SK-N-SH (cell line): Measurements from ENCODE around the gene PDZD2. TPM values are rescaled to one million over a fixed set of nuclear protein-coding genes. Genes with fewer than 3 reads are reported as not detected.

Experiments
- CTCF ChIA-PET: fragments of 300-600, 350-600 bp; formaldehyde crosslinking; extraction: SDS; loops from one replicate; lab custom pipeline; 2021; lab: Yijun Ruan, JAX
- POLR2A ChIA-PET: fragments of 350-600 bp; sonication (Branson Sonifier 250); formaldehyde crosslinking; extraction: SDS; loops from one replicate; lab custom pipeline; 2020; ENCODE audit warnings: antibody characterized with exemption, inconsistent platforms; lab: Yijun Ruan, JAX
- DNase-seq: peaks from one replicate; pipeline ENCODE4 v3.0.0; 2012
- H2AFZ ChIP-seq: fragments of 200-600 bp; sonication (generic); 2 replicates; pipeline ENCODE4 v1.8.1; 2016; ENCODE audit warnings: antibody characterized with exemption, mild to moderate bottlenecking, low read depth
- H3F3A ChIP-seq: fragments of 200-600 bp; sonication (generic); replicated peaks from 2 replicates; pipeline ENCODE3; 2016; ENCODE audit warnings: antibody characterized with exemption, mild to moderate bottlenecking; ENCODE audit not compliant: insufficient read depth
- H3K27ac ChIP-seq, 2 experiments: fragments of 200-500 bp in 1 of 2; fragments of 200-600 bp in 1 of 2; sonication (Bioruptor generic) in 1 of 2; sonication (generic), shearing (Covaris generic) in 1 of 2; 2 replicates each; pipeline versions ENCODE4 v1.5.1 to v1.6.1; 2014 to 2016; ENCODE audit warnings: low read depth in 2 of 2, inconsistent platforms in 1 of 2, low read length in 1 of 2, mild to moderate bottlenecking in 1 of 2, mixed read lengths in 1 of 2
- H3K27me3 ChIP-seq: fragments of 200-600 bp; sonication (generic), shearing (Covaris generic); 2 replicates; pipeline ENCODE4 v1.6.1; 2016; ENCODE audit warnings: mixed run types; ENCODE audit not compliant: insufficient read depth
- H3K36me3 ChIP-seq, 2 experiments: fragments of 200-500 bp in 1 of 2; fragments of 200-600 bp in 1 of 2; sonication (Bioruptor generic) in 1 of 2; sonication (generic) in 1 of 2; replicated peaks in 1 of 2; 2 replicates each; pipeline versions ENCODE3 to v1.5.1; 2014 to 2016; ENCODE audit warnings: low read length in 1 of 2, mild to moderate bottlenecking in 1 of 2; ENCODE audit not compliant: insufficient read depth in 2 of 2, control insufficient read depth in 1 of 2
- H3K4me1 ChIP-seq, 2 experiments: fragments of 200-500 bp in 1 of 2; fragments of 200-600 bp in 1 of 2; sonication (Bioruptor generic) in 1 of 2; sonication (generic), shearing (Covaris generic) in 1 of 2; 2 replicates each; pipeline versions ENCODE4 v1.5.1 to v1.6.1; 2014 to 2016; ENCODE audit warnings: low read depth in 1 of 2, low read length in 1 of 2, mixed run types in 1 of 2; ENCODE audit not compliant: insufficient read depth in 2 of 2, control insufficient read depth in 1 of 2
- H3K4me2 ChIP-seq: fragments of 200-600 bp; sonication (generic), shearing (Covaris generic); 2 replicates; pipeline ENCODE4 v1.6.1; 2017; ENCODE audit warnings: mixed run types
- H3K4me3 ChIP-seq, 2 experiments: fragments of 200-500 bp in 1 of 2; fragments of 200-600 bp in 1 of 2; sonication (Bioruptor generic) in 1 of 2; sonication (generic), shearing (Covaris generic) in 1 of 2; 2 replicates each; pipeline versions ENCODE4 v1.5.1 to v1.8.1; 2014 to 2016; ENCODE audit warnings: low read depth in 2 of 2, inconsistent platforms in 1 of 2, low read length in 1 of 2, mild to moderate bottlenecking in 1 of 2, mixed read lengths in 1 of 2, moderate library complexity in 1 of 2
- H3K79me2 ChIP-seq: fragments of 200-600 bp; sonication (generic); 2 replicates; pipeline ENCODE4 v1.8.1; 2017; ENCODE audit warnings: mild to moderate bottlenecking; ENCODE audit not compliant: insufficient read depth
- H3K9ac ChIP-seq: fragments of 200-600 bp; sonication (generic); 2 replicates; pipeline ENCODE4 v1.6.1; 2017; ENCODE audit warnings: mixed run types
- H3K9me2 ChIP-seq: fragments of 200-600 bp; sonication (generic); 2 replicates; pipeline ENCODE4 v1.6.1; 2017; ENCODE audit warnings: mixed run types
- H3K9me3 ChIP-seq: fragments of 200-600 bp; sonication (generic); 2 replicates; pipeline ENCODE4 v1.6.1; 2017; ENCODE audit warnings: mixed run types, mild to moderate bottlenecking, moderate library complexity
- H4K20me1 ChIP-seq: fragments of 200-600 bp; sonication (generic); 2 replicates; pipeline ENCODE4 v1.6.1; 2017; ENCODE audit warnings: mild to moderate bottlenecking, mixed run types; ENCODE audit not compliant: insufficient read depth
- CHD2 ChIP-seq: fragments of 150-350 bp; IDR thresholded peaks from 2 replicates; pipeline ENCODE4 v1.6.1; 2018; ENCODE audit warnings: low read length; ENCODE audit not compliant: partially characterized antibody
- EZH2phosphoT487 ChIP-seq: fragments of 200-600 bp; sonication (generic); IDR thresholded peaks from 2 replicates; pipeline ENCODE4 v1.6.1; 2017; ENCODE audit warnings: low read depth, mixed run types, mild to moderate bottlenecking, antibody characterized with exemption, moderate library complexity, borderline replicate concordance
- FOSL2 ChIP-seq: IDR thresholded peaks from 2 replicates; pipeline ENCODE4 v1.4.0; 2012; ENCODE audit warnings: low read depth, mild to moderate bottlenecking, moderate library complexity, borderline replicate concordance
- FOXJ3 ChIP-seq: sonication (generic); formaldehyde crosslinking; IDR thresholded peaks from 2 replicates; pipeline ENCODE4 v1.5.1; 2020; ENCODE audit warnings: mild to moderate bottlenecking, missing genetic modification reagents
- FOXM1 ChIP-seq: IDR thresholded peaks from 2 replicates; pipeline ENCODE4 v1.4.0; 2012; ENCODE audit warnings: low read depth, mild to moderate bottlenecking
- GABPA ChIP-seq: IDR thresholded peaks from 2 replicates; pipeline ENCODE4 v1.4.0; 2012; ENCODE audit warnings: low read depth, mild to moderate bottlenecking
- JUND ChIP-seq: IDR thresholded peaks from 2 replicates; pipeline ENCODE4 v1.4.0; 2012
- MAX ChIP-seq: IDR thresholded peaks from 2 replicates; pipeline ENCODE4 v1.4.0; 2012; ENCODE audit warnings: low read depth
- MXI1 ChIP-seq: IDR thresholded peaks from 2 replicates; pipeline ENCODE4 v1.6.1; 2012; ENCODE audit warnings: mild to moderate bottlenecking, low read depth, low read length, improper control_type of control experiment
- NFIC ChIP-seq: IDR thresholded peaks from 2 replicates; pipeline ENCODE4 v1.4.0; 2012; ENCODE audit warnings: borderline replicate concordance
- PBX3 ChIP-seq: IDR thresholded peaks from 2 replicates; pipeline ENCODE4; 2012
- POLR2AphosphoS5 ChIP-seq: IDR thresholded peaks from 2 replicates; pipeline ENCODE4 v1.6.1; 2012; ENCODE audit warnings: low read depth, low read length
- RAD21 ChIP-seq: IDR thresholded peaks from 2 replicates; pipeline ENCODE4 v1.6.1; 2012; ENCODE audit warnings: mild to moderate bottlenecking, low read length
- REST ChIP-seq: IDR thresholded peaks from 2 replicates; pipeline ENCODE4 v1.6.1; 2012; ENCODE audit warnings: mild to moderate bottlenecking, low read depth, low read length, moderate library complexity
- SIN3A ChIP-seq: IDR thresholded peaks from 2 replicates; pipeline ENCODE4 v1.6.1; 2012; ENCODE audit warnings: low read depth, mild to moderate bottlenecking, low read length, moderate library complexity, borderline replicate concordance
- SMC3 ChIP-seq: IDR thresholded peaks from 2 replicates; pipeline ENCODE4 v1.6.1; 2012; ENCODE audit warnings: low read depth, low read length, improper control_type of control experiment
- TAF1 ChIP-seq: IDR thresholded peaks from 2 replicates; pipeline ENCODE4 v1.6.1; 2012; ENCODE audit warnings: low read depth, mild to moderate bottlenecking, low read length, moderate library complexity, borderline replicate concordance
- USF1 ChIP-seq: IDR thresholded peaks from 2 replicates; pipeline ENCODE4 v1.4.0; 2012; ENCODE audit warnings: low read depth, borderline replicate concordance
- USF2 ChIP-seq: fragments of 150-350 bp; IDR thresholded peaks from 2 replicates; pipeline ENCODE4 v1.6.1; 2017; ENCODE audit warnings: antibody characterized with exemption, low read length, low read depth, borderline replicate concordance
- ZBTB33 ChIP-seq: IDR thresholded peaks from 2 replicates; pipeline ENCODE4 v1.4.0; 2012; ENCODE audit warnings: low read depth, borderline replicate concordance
- WGBS: methylation state at CpG from one replicate; pipeline ENCODE4 v1.1.6; 2017; ENCODE audit warnings: low lambda C conversion rate; 5-methylcytosine and 5-hydroxymethylcytosine counted together
- polyA plus RNA-seq, 3 experiments: library from polyadenylated mRNA; depleted of rRNA; stranded (reverse); fragments of >200 nt; gene quantifications; 2 replicates each; pipeline ENCODE4 v1.2.3, GENCODE V29; 2012

The PDZD2 gene
- polyA plus RNA-seq, 1 of the 3 experiments (the other 2 are of a cell fraction), result 0.13 TPM

- H3K9ac ChIP-seq, result no peak overlapping the region
- no peaks in the 10 kb centered on the region for H3K9me2 ChIP-seq
- ChIA-PET POLR2A (no interaction called here), CTCF (no interaction called here)
- no peak overlapping the region for H3K4me3 ChIP-seq
- H4K20me1 ChIP-seq, result no peaks in the 10 kb centered on the region
- no peaks in the 10 kb centered on the region for H3K79me2 ChIP-seq
- no peaks in the 10 kb centered on the region for H3K9me3 ChIP-seq
- no peaks in the 10 kb centered on the region for H3K36me3 ChIP-seq
- H3F3A ChIP-seq, result no peaks in the 10 kb centered on the region
- DNase-seq, result no peak
- H3K27ac ChIP-seq, result no peak overlapping the region
- TF ChIP-seq EZH2phosphoT487 (no peak), MAX (no peak), PBX3 (no peak), POLR2AphosphoS5 (no peak), FOXJ3 (no peak), RAD21 (no peak), JUND (no peak), TAF1 (no peak), ZBTB33 (no peak), CHD2 (no peak), REST (no peak), SMC3 (no peak), GABPA (no peak), MXI1 (no peak), NFIC (no peak), USF2 (no peak), SIN3A (no peak), FOSL2 (no peak), FOXM1 (no peak), USF1 (no peak)
- H3K4me1 ChIP-seq, result peaks cover 0 to 8% of the 10 kb centered on the region in 2 experiments; a peak in 1 of 4 replicates
- 71% methylated on average over 4 of the region's 4 CpGs for WGBS
- H2AFZ ChIP-seq, result no peak overlapping the region
- H3K4me2 ChIP-seq, result no peak overlapping the region
- no peaks in the 10 kb centered on the region for H3K27me3 ChIP-seq
Observed at GRCh38 chr5:31620026-31620425, 18.9 kb upstream of the PDZD2 start.
